Stimulated activated CD8-positive, alpha-beta memory T cell treated with anti-CD3 and anti-CD28 coated beads, Interleukin-4, amount 100 ng/mL, for 24 hours (primary cell): ENCODE results near the gene CFAP46.
"Not testable (repeated sequence)": the region's sequence is repeated elsewhere in the genome, so short reads cannot be mapped to it uniquely, and the experiment has no call there.

Source experiments
- DNase-seq: peaks from one replicate; pipeline ENCODE4 v3.0.0-alpha.2; 2020; ENCODE audit warnings: low read depth

The CFAP46 gene

GRCh38 chr10:132962623-132963429 is 20.5 kb upstream of the CFAP46 start:
- no peak for DNase-seq

- peak; percentile 56 for DNase-seq
Measured at GRCh38 chr10:132961787-132962622, 19.6 kb upstream of the CFAP46 start.

GRCh38 chr10:132961420-132961786 is 19.0 kb upstream of the CFAP46 start:
- no peak for DNase-seq

- no peak for DNase-seq
Measured at GRCh38 chr10:132960631-132961419, 18.5 kb upstream of the CFAP46 start.

- DNase-seq, result no peak
Measured at GRCh38 chr10:132960071-132960472, 17.7 kb upstream of the CFAP46 start.

GRCh38 chr10:132959559-132959961 is 17.2 kb upstream of the CFAP46 start:
- no peak for DNase-seq

GRCh38 chr10:132958883-132959558 is 16.7 kb upstream of the CFAP46 start:
- no peak for DNase-seq

- no peak for DNase-seq
Measured at GRCh38 chr10:132957981-132958882, 15.9 kb upstream of the CFAP46 start.

GRCh38 chr10:132957131-132957530 is 14.8 kb upstream of the CFAP46 start:
- DNase-seq, result no peak

GRCh38 chr10:132956259-132956658 is 13.9 kb upstream of the CFAP46 start:
- DNase-seq, result not testable (repeated sequence)

GRCh38 chr10:132955479-132955878 is 13.1 kb upstream of the CFAP46 start:
- DNase-seq, result no peak

GRCh38 chr10:132953428-132953827 is 11.1 kb upstream of the CFAP46 start:
- DNase-seq, result no peak

GRCh38 chr10:132951926-132952325 is 9.6 kb upstream of the CFAP46 start:
- DNase-seq, result no peak

GRCh38 chr10:132948351-132948750 is 6.0 kb upstream of the CFAP46 start:
- no peak for DNase-seq

- no peak for DNase-seq
Measured at GRCh38 chr10:132947843-132948242, 5.5 kb upstream of the CFAP46 start.

- no peak for DNase-seq
Measured at GRCh38 chr10:132946806-132947546, 4.6 kb upstream of the CFAP46 start.

GRCh38 chr10:132946311-132946710 is 3.9 kb upstream of the CFAP46 start:
- DNase-seq, result no peak

- no peak for DNase-seq
Measured at GRCh38 chr10:132945894-132946255, 3.5 kb upstream of the CFAP46 start.

GRCh38 chr10:132945125-132945893 is 2.9 kb upstream of the CFAP46 start:
- DNase-seq, result no peak
